GM18507 (cell line): ENCODE results near the gene MINDY4.

Source experiments
- DNase-seq: peaks from one replicate; pipeline ENCODE4 v3.0.0; 2011; ENCODE audit warnings: low read depth; ENCODE audit not compliant: insufficient read length; ENCODE audit errors: extremely low spot score
- FAIRE-seq: peaks from 2 replicates; lab custom pipeline; 2011; peaks lifted over from hg19 to GRCh38; lab: Jason Lieb, UNC

Gene MINDY4

GRCh38 chr7:30920021-30920583, 148.9 kb downstream of the MINDY4 start:
- no peak for DNase-seq
- no peak for FAIRE-seq

- FAIRE-seq (no peak), DNase-seq (no peak)
Observed at GRCh38 chr7:30920584-30921539, 149.6 kb downstream of the MINDY4 start.

- no peak for DNase-seq
- no peak for FAIRE-seq
Observed at GRCh38 chr7:30921540-30922401, 150.6 kb downstream of the MINDY4 start.

GRCh38 chr7:30922596-30922995, 151.4 kb downstream of the MINDY4 start:
- FAIRE-seq, result no peak
- no peak for DNase-seq

- FAIRE-seq (no peak), DNase-seq (no peak)
Observed at GRCh38 chr7:30923009-30923773, 152.0 kb downstream of the MINDY4 start.

- FAIRE-seq, result no peak
- no peak for DNase-seq
Observed at GRCh38 chr7:30923774-30924413, 152.7 kb downstream of the MINDY4 start.

GRCh38 chr7:30924624-30925023, 153.4 kb downstream of the MINDY4 start:
- DNase-seq, result no peak
- FAIRE-seq, result no peak

- no peak for DNase-seq
- no peak for FAIRE-seq
Observed at GRCh38 chr7:30925117-30925516, 153.9 kb downstream of the MINDY4 start.

- FAIRE-seq (no peak), DNase-seq (no peak)
Observed at GRCh38 chr7:30925913-30926312, 154.7 kb downstream of the MINDY4 start.

- no peak for DNase-seq
- FAIRE-seq, result no peak
Observed at GRCh38 chr7:30926313-30926712, 155.1 kb downstream of the MINDY4 start.

- DNase-seq, result no peak
- no peak for FAIRE-seq
Observed at GRCh38 chr7:30927040-30927439, 155.8 kb downstream of the MINDY4 start.

GRCh38 chr7:30927559-30927958, 156.3 kb downstream of the MINDY4 start:
- DNase-seq (no peak), FAIRE-seq (no peak)

- FAIRE-seq (no peak), DNase-seq (no peak)
Observed at GRCh38 chr7:30928254-30928872, 157.1 kb downstream of the MINDY4 start.

- FAIRE-seq, result no peak
Observed at GRCh38 chr7:30929686-30930085, 158.5 kb downstream of the MINDY4 start.

GRCh38 chr7:30930621-30931020, 159.4 kb downstream of the MINDY4 start:
- FAIRE-seq (no peak), DNase-seq (no peak)

More at GRCh38 chr7:30929686-30930085, 158.5 kb downstream of the MINDY4 start:
- no peak for DNase-seq

- no peak for DNase-seq
- no peak for FAIRE-seq
Observed at GRCh38 chr7:30931161-30931928, 160.1 kb downstream of the MINDY4 start.

GRCh38 chr7:30931929-30932540, 160.8 kb downstream of the MINDY4 start:
- FAIRE-seq (no peak), DNase-seq (no peak)
